ENCODE data around the gene PIK3C2B.

PIK3C2B gene

GRCh38 chr1:204445860-204446412, 48.7 kb downstream of the PIK3C2B start:
- Histone ChIP-seq H3K36me3 (ENCODE audit: control insufficient read depth in 1 of 2, insufficient read depth in 2 of 2, low read length in 2 of 2) (peaks cover 56 to 71% of the 10 kb centered on the region in 2 donors), H3K4me1 (ENCODE audit: control insufficient read depth in 1 of 2, insufficient read depth in 2 of 2, low read length in 2 of 2) (peaks cover 5 to 18% of the 10 kb centered on the region in 2 donors), H3K27me3 (ENCODE audit: low read depth, low read length) (no peaks in the 10 kb centered on the region), H3K9me3 (ENCODE audit: control insufficient read depth in 1 of 2, low read length in 2 of 2) (no peaks in the 10 kb centered on the region), H3K27ac (ENCODE audit: low read length) (no peak overlapping the region), H3K4me3 (ENCODE audit: low read depth in 1 of 2, low read length in 2 of 2) (no peak overlapping the region)
